Pancreas (tissue), 10 donors: ENCODE data around the gene SUPT4H1. TPM values are rescaled to one million over a fixed set of nuclear protein-coding genes. Genes with fewer than 3 reads are reported as not detected.

Experiments used
- ATAC-seq, 4 donors: fragments of 200-7000 bp; cut with Tn5 transposase; one replicate each; pipeline versions ENCODE4 v1.8.0 to v1.9.1; 2020; ENCODE audit warnings: mild to moderate bottlenecking in 4 of 4, moderate library complexity in 4 of 4
- DNase-seq, 6 donors: peaks; one replicate each; pipeline ENCODE4 v3.0.0-alpha.2; 2020
- FAIRE-seq: peaks from 2 replicates; lab custom pipeline; 2012; peaks lifted over from hg19 to GRCh38; lab: Jason Lieb, UNC
- H3K27ac ChIP-seq, 4 donors: fragments of 200-600 bp; sonication (generic); 1 replicate in 3 of 4; 2 replicates in 1 of 4; pipeline versions ENCODE4 v1.5.0 to v1.8.0; 2020
- H3K27me3 ChIP-seq, 4 donors: fragments of 200-600 bp; one replicate each; pipeline ENCODE4 v1.8.0; 2021
- H3K36me3 ChIP-seq, 3 donors: fragments of 200-600 bp; sonication (generic) in 1 of 3; one replicate each; pipeline versions ENCODE4 v1.5.0 to v1.8.0; 2020 to 2021
- H3K4me1 ChIP-seq, 3 donors: fragments of 200-600 bp; one replicate each; pipeline ENCODE4 v1.8.0; 2021
- H3K4me3 ChIP-seq, 4 donors: fragments of 200-600 bp; sonication (generic) in 2 of 4; one replicate each; pipeline versions ENCODE4 v1.5.0 to v1.8.0; 2020 to 2021
- H3K9me3 ChIP-seq, 4 donors: fragments of 200-600 bp; one replicate each; pipeline ENCODE4 v1.8.0; 2021
- WGBS, 2 donors: extraction: QIAGEN DNeasy Blood & Tissue Kit; methylation state at CpG; one replicate each; pipeline ENCODE4 v1.1.7; 2013; 5-methylcytosine and 5-hydroxymethylcytosine counted together
- intact Hi-C, 3 donors: fragments of 100-400 bp; cut with DNase I; formaldehyde crosslinking; loops; one replicate each; pipeline versions ENCODE4 v1.11.1 to v1.14.2; 2022
- polyA plus RNA-seq, 2 donors: library from polyadenylated mRNA; stranded (reverse); fragments of 200-250 nt; gene quantifications; one replicate each; pipeline ENCODE4 v1.2.3, GENCODE V29; 2013
- total RNA-seq, 6 donors: library from RNA; stranded (reverse); fragmentation: NEBNext Ultra II Directional in 4 of 6; extraction: Animal tissue kit (Norgen Biotek cat#: 25700) in 4 of 6; gene quantifications; one replicate each; pipeline versions ENCODE4 v1.2.1 to v1.2.4, GENCODE V29; 2021 to 2023
- TF ChIP-seq, protein P1 (sequence below), 4 donors: fragments of 200-600 bp; sonication (generic) in 3 of 4; IDR thresholded peaks; one replicate each; pipeline versions ENCODE4 v1.5.0 to v1.8.0; 2021; ENCODE audit warnings: antibody characterized with exemption in 4 of 4
- donor health status: healthy with polysubstance abuse.
- donor health status: DM: no; HTN: no; CAD: no; lungs with moderate emphysema.
- donor health status: DM: no; HTN: no; CAD: no.
- donor health status: control.
- donor health status: control.
- donor health status: Bipolar disorder and iron deficiency.
- donor health status: DM: yes; HTN: yes; CAD: no.
- donor health status: DM: no; HTN: no; CAD: no.
- donor health status: DM: no; HTN: no; CAD: no.
- donor health status: DM: yes; HTN: yes; CAD: no.

The SUPT4H1 gene
- total and polyA plus RNA-seq, 8 donors = 14.1 to 43.7 (median 27.1) TPM

DNA sequence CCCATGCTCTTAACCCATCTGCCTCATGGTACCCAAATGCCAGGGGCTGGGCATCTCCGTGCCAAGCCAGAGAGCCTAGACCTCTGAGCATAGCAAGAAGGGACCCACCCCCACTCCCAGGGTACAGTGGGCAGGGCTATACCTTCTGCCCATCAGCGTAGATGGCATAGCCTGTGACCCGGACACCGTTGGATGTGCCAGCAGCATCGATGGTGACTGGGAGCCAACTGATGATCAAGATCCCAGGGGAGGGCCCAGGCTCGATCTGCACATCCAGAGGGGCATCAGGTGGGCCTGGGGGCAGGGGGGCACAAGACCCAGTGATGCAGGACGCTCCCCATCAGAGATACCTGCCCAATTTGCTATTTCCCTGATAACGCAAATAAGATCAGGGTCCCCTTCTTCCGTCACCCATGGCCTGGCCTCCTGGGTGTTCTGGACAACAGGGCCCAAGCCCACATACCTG, 40.5 kb downstream of the SUPT4H1 start:
- intact Hi-C loops = no loop called here
- DNase-seq = peak in 1 of 6 donors; percentile 30
- FAIRE-seq = no peak
- 85 to 89% methylated on average over 9 of the region's 9 CpGs for WGBS, 2 donors
- no peaks in the 10 kb centered on the region for H3K4me1 ChIP-seq
- TF ChIP-seq, protein P1, sequence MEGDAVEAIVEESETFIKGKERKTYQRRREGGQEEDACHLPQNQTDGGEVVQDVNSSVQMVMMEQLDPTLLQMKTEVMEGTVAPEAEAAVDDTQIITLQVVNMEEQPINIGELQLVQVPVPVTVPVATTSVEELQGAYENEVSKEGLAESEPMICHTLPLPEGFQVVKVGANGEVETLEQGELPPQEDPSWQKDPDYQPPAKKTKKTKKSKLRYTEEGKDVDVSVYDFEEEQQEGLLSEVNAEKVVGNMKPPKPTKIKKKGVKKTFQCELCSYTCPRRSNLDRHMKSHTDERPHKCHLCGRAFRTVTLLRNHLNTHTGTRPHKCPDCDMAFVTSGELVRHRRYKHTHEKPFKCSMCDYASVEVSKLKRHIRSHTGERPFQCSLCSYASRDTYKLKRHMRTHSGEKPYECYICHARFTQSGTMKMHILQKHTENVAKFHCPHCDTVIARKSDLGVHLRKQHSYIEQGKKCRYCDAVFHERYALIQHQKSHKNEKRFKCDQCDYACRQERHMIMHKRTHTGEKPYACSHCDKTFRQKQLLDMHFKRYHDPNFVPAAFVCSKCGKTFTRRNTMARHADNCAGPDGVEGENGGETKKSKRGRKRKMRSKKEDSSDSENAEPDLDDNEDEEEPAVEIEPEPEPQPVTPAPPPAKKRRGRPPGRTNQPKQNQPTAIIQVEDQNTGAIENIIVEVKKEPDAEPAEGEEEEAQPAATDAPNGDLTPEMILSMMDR (IDR thresholded peaks at IDR 0.05) = no peak
- H3K36me3 ChIP-seq = no peaks in the 10 kb centered on the region
- no peak overlapping the region for H3K4me3 ChIP-seq
- H3K9me3 ChIP-seq = no peaks in the 10 kb centered on the region
- H3K27me3 ChIP-seq = no peaks in the 10 kb centered on the region
- H3K27ac ChIP-seq = no peak overlapping the region
- ATAC-seq = no peak

- no peak overlapping the region for H3K4me3 ChIP-seq
- WGBS, 2 donors = 85 to 89% methylated on average over 23 of the region's 23 CpGs
- no peaks in the 10 kb centered on the region for H3K4me1 ChIP-seq
- ATAC-seq (no peak), FAIRE-seq (no peak), DNase-seq (peak in 2 of 6 donors; percentile 50 to 60)
- no peaks in the 10 kb centered on the region for H3K9me3 ChIP-seq
- TF ChIP-seq, protein P1 (IDR thresholded peaks at IDR 0.05) = no peak
- no peaks in the 10 kb centered on the region for H3K36me3 ChIP-seq
- no peaks in the 10 kb centered on the region for H3K27me3 ChIP-seq
- intact Hi-C loops = no loop called here
- no peak overlapping the region for H3K27ac ChIP-seq
Observed at GRCh38 chr17:58310511-58311428, 41.2 kb downstream of the SUPT4H1 start.

DNA sequence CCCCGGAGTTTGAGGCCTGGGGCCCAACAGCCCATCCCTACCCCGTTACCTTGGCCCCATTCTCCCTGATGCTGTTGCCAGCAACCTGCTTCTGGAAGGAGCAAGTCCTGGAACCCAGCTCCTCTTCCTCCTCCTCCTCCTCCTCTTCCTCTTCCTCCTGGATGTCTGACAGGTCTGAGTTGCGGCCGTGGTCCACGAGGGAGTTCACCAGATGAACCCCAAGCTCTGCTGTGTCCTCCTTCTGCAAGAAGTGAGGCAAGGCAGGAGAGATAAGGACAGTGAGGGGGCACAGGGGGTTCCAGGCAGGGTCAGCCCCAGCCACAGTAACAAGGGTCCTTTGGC, 42.1 kb downstream of the SUPT4H1 start:
- no peak for FAIRE-seq
- H3K36me3 ChIP-seq = no peaks in the 10 kb centered on the region
- no peak overlapping the region for H3K27ac ChIP-seq
- H3K9me3 ChIP-seq = no peaks in the 10 kb centered on the region
- intact Hi-C loops = loop anchor here in 2 of 3 donors (5.0 to 10.0 kb wide), 2 partner anchors 135 to 137 kb away; no protein-coding TSS in a partner anchor
- H3K4me1 ChIP-seq = no peaks in the 10 kb centered on the region
- no peak for DNase-seq
- no peak overlapping the region for H3K4me3 ChIP-seq
- ATAC-seq = no peak
- TF ChIP-seq, protein P1 (IDR thresholded peaks at IDR 0.05) = no peak
- no peaks in the 10 kb centered on the region for H3K27me3 ChIP-seq
- WGBS, 2 donors = 79 to 80% methylated on average over 5 of the region's 5 CpGs

DNA sequence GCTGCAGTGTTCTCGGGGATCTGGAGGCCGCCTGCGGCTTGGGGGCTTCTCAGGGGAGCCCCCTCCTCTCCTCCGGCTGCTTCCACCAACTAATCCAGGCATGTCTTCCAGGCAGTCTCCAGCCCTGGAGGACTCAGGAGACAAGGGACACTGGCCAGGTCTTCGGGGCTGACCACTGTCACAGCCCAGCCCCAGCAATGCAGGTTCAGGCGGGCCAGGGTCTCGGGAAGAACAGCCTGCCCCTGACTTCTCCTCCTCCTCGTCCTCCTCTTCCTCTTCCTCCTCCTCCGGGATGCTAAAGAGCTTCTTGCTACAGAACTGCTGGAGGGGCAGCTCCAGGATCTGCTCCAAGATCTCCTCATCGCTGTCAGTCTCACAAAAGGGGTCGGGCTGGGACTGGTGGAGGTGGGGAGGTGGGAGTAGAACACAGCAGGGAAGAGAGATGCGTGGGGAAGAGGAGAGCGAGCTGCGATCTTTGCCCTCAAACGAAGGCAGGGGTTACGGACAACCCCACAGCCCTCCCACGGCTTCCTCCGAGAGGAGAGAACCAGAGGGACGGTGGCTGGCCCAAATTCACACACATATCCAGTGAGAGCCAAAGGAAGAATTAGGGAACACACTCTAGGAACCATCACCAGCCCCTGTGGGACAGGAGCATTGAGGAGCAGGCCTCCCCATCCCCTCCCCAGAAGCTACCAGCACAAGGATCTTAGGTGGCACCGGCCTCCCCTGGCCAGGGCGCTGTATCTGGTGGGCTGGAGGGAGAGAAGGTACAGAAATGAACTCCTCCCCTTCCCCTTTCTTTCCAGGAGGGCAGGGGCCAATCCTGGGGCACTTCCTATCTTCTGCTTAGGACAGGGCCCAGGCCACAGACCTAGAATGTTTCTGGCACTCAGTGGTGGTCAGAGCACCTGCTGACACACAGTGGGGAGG, 42.8 kb downstream of the SUPT4H1 start:
- WGBS, 2 donors = 80 to 89% methylated on average over 21 of the region's 21 CpGs
- ATAC-seq (no peak), FAIRE-seq (no peak), DNase-seq (no peak)
- no peak overlapping the region for H3K27ac ChIP-seq
- H3K4me1 ChIP-seq = no peaks in the 10 kb centered on the region
- TF ChIP-seq, protein P1 (IDR thresholded peaks at IDR 0.05) = no peak
- no peak overlapping the region for H3K4me3 ChIP-seq
- intact Hi-C loops = loop anchor here in 2 of 3 donors (5.0 to 10.0 kb wide), 2 partner anchors 136 to 138 kb away; no protein-coding TSS in a partner anchor
- no peaks in the 10 kb centered on the region for H3K9me3 ChIP-seq
- no peaks in the 10 kb centered on the region for H3K36me3 ChIP-seq
- H3K27me3 ChIP-seq = no peaks in the 10 kb centered on the region
